Left lung (tissue), 10 donors: Measurements from ENCODE around the gene LHX2. TPM values are rescaled to one million over a fixed set of nuclear protein-coding genes. Genes with fewer than 3 reads are reported as not detected.

Source experiments
- ATAC-seq: fragments of 200-7000 bp; cut with Tn5 transposase; one replicate; pipeline ENCODE4 v1.9.1; 2020; ENCODE audit warnings: moderate library complexity
- DNase-seq, 4 donors: peaks; one replicate each; pipeline ENCODE4 v3.0.0-alpha.2; 2013 to 2020
- H3K27ac ChIP-seq, 2 donors: fragments of 200-600 bp; sonication (generic) in 1 of 2; one replicate each; pipeline versions ENCODE4 v1.5.0 to v1.8.0; 2020 to 2021
- H3K27me3 ChIP-seq, 2 donors: fragments of 200-600 bp; sonication (generic) in 1 of 2; one replicate each; pipeline versions ENCODE4 v1.5.0 to v1.8.0; 2020 to 2021
- H3K36me3 ChIP-seq, 2 donors: fragments of 200-600 bp; sonication (generic) in 1 of 2; one replicate each; pipeline versions ENCODE4 v1.5.0 to v1.8.0; 2020 to 2021
- H3K4me1 ChIP-seq, 2 donors: fragments of 200-600 bp; one replicate each; pipeline ENCODE4 v1.8.0; 2021
- H3K4me3 ChIP-seq, 2 donors: fragments of 200-600 bp; sonication (generic) in 1 of 2; one replicate each; pipeline versions ENCODE4 v1.5.0 to v1.8.0; 2020 to 2021; ENCODE audit warnings: mild to moderate bottlenecking in 1 of 2
- H3K9me3 ChIP-seq, 2 donors: fragments of 200-600 bp; sonication (generic) in 1 of 2; one replicate each; pipeline versions ENCODE4 v1.5.0 to v1.8.0; 2020 to 2021
- intact Hi-C, 2 donors: fragments of 100-400 bp; cut with DNase I; formaldehyde crosslinking; loops; one replicate each; pipeline versions ENCODE4 v1.11.2 to v1.14.2; 2022
- polyA plus RNA-seq, 6 donors: library from polyadenylated mRNA; unstranded; fragments of 120-200 nt; gene quantifications; one replicate each; pipeline ENCODE4 v1.2.1, GENCODE V29; 2013; ENCODE audit not compliant: insufficient read length in 6 of 6
- total RNA-seq, 2 donors: library from RNA; stranded (reverse); fragmentation: NEBNext Ultra II Directional; extraction: Animal tissue kit (Norgen Biotek cat#: 25700); gene quantifications; one replicate each; pipeline ENCODE4 v1.2.1, GENCODE V29; 2021
- TF ChIP-seq, protein P1 (sequence below), 2 donors: fragments of 200-600 bp; sonication (generic) in 1 of 2; IDR thresholded peaks; one replicate each; pipeline versions ENCODE4 v1.5.0 to v1.8.0; 2021; ENCODE audit warnings: antibody characterized with exemption in 2 of 2
- donor health status: DM: no; HTN: yes; CAD: no.
- donor health status: DM: no; HTN: no; CAD: no.

The LHX2 gene
- total and polyA plus RNA-seq, 8 donors, result 0.12 to 0.26 (median 0.21) TPM; not detected in 4

DNA sequence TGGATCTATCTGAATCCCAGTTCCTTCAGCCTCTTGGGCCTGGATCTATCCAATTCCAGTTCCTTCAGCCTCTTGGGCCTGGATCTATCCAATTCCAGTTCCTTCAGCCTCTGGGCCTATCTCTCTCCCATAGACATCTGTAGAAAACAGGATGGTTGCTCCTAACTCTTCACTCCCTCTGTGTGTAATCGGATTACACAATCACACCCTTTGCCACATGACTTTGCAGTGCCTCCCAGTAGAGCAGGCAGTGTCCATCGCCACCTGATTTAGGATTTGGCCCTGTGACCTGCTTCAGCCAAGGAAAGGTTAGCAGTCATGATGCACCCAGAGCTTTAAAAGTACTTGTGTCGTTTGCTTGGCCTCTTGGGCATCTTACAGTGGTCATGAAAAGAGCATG is 56.7 kb downstream of the LHX2 start:
- Histone ChIP-seq H3K27ac (no peak overlapping the region), H3K4me1 (no peaks in the 10 kb centered on the region), H3K36me3 (no peaks in the 10 kb centered on the region), H3K27me3 (peaks cover 0 to 12% of the 10 kb centered on the region in 2 donors), H3K9me3 (no peaks in the 10 kb centered on the region), H3K4me3 (no peak overlapping the region)
- ATAC-seq (no peak), DNase-seq (no peak)
- intact Hi-C loops, result no loop called here
- TF ChIP-seq, protein P1, sequence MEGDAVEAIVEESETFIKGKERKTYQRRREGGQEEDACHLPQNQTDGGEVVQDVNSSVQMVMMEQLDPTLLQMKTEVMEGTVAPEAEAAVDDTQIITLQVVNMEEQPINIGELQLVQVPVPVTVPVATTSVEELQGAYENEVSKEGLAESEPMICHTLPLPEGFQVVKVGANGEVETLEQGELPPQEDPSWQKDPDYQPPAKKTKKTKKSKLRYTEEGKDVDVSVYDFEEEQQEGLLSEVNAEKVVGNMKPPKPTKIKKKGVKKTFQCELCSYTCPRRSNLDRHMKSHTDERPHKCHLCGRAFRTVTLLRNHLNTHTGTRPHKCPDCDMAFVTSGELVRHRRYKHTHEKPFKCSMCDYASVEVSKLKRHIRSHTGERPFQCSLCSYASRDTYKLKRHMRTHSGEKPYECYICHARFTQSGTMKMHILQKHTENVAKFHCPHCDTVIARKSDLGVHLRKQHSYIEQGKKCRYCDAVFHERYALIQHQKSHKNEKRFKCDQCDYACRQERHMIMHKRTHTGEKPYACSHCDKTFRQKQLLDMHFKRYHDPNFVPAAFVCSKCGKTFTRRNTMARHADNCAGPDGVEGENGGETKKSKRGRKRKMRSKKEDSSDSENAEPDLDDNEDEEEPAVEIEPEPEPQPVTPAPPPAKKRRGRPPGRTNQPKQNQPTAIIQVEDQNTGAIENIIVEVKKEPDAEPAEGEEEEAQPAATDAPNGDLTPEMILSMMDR (IDR thresholded peaks at IDR 0.05), result no peak

DNA sequence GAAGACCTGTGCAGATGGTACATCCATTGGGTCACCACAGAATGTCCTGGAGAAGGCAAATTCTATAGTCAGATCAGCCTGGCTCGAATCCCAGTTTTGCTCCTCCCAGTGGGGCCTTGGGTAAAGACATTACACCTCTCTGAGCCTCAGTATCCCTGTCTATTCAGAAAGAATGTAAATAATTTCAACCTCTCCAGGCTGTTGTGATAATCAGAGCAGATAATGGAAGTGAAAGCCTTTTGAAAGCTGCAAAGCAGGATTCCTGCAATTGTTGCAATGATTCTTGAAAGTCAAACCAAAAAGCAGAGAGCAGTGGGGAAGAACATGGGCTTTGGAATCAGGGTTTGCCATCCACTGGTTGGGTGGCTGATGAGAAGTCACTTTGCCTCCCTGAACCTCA is 63.2 kb downstream of the LHX2 start:
- TF ChIP-seq, protein P1 (IDR thresholded peaks at IDR 0.05), result no peak
- ATAC-seq, result no peak
- no peaks in the 10 kb centered on the region for H3K36me3 ChIP-seq
- H3K27me3 ChIP-seq, result peaks cover 0 to 23% of the 10 kb centered on the region in 2 donors
- H3K27ac ChIP-seq, result no peak overlapping the region
- H3K4me3 ChIP-seq, result no peak overlapping the region
- H3K4me1 ChIP-seq, result no peaks in the 10 kb centered on the region
- intact Hi-C loops, result no loop called here
- DNase-seq, result no peak
- H3K9me3 ChIP-seq, result no peaks in the 10 kb centered on the region

DNA sequence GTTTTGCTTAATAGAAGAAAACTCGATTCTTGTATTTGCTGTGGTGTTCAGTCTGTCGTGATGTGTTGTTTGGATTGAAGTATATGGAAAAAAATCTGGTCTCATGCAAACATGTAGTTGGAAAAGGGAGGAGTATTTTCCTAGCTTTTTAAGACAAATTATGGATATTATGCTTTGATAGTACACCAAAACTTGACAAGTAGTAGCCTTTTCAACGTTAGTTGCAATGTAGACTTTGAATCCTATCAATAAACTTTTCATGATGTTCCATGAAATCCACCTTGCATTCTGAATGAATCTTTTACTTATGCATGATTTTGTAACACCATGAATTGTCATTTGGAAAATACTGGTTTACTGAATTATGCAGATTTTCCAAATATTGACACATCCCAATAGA is 64.2 kb downstream of the LHX2 start:
- no peak for ATAC-seq
- TF ChIP-seq, protein P1 (IDR thresholded peaks at IDR 0.05), result no peak
- intact Hi-C loops, result no loop called here
- Histone ChIP-seq H3K27me3 (peaks cover 0 to 23% of the 10 kb centered on the region in 2 donors), H3K36me3 (no peaks in the 10 kb centered on the region), H3K4me1 (no peaks in the 10 kb centered on the region), H3K4me3 (no peak overlapping the region), H3K9me3 (no peaks in the 10 kb centered on the region), H3K27ac (no peak overlapping the region)
- no peak for DNase-seq

DNA sequence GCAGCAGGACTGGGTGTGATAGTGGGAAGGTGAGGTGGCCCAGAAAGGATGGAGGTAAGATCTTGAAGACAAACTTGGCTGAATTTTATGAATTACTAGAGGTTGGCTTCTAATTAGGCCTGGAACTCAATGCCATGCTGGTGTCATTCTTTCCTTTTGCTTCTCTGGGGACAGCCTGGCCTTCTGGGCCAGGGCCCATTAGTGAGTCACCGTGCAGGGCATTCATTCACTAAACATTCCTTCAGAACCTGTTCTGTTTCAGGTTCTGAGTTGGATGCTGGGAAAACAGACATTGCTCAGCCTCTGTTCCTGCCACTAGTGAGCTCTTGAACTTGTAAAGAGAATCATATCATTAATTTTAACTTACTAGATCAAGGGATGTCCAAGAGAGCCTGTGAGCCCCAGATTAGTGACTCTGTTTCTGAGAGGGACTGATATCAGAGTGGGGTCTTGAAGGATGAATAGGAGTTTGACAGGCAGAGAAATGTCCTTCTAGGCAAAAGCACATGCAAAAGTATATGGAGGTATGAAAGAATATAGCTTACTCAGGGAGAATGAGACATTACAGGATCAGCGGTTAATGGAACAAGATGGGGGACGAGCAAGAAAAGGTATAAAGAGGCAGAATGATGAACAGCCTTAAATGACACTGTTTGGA is 66.5 kb downstream of the LHX2 start:
- Histone ChIP-seq H3K27me3 (peaks cover 0 to 13% of the 10 kb centered on the region in 2 donors), H3K27ac (no peak overlapping the region), H3K4me3 (no peak overlapping the region), H3K9me3 (no peaks in the 10 kb centered on the region), H3K36me3 (no peaks in the 10 kb centered on the region), H3K4me1 (no peaks in the 10 kb centered on the region)
- intact Hi-C loops, result no loop called here
- ATAC-seq, result no peak
- DNase-seq, result no peak
- TF ChIP-seq, protein P1 (IDR thresholded peaks at IDR 0.05), result no peak

DNA sequence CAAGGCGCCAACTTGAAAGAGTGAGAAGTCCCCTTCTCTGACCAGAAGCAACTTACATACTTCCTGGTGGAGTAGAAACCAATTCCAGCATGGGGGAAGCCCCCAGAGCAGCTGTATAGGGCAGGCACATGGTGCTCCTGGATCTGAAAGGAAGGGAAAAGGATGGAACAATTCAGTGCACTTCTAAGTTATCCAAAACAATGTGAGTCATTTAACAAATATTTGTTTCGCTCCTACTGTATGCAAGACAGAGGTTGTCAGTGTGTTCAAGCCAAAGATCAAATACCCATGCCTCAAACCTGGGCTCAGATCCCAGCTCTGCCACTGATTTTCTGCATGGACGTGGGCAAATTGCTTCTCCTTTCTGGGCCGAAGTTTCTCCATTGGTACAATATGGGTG is 67.1 kb downstream of the LHX2 start:
- Histone ChIP-seq H3K4me3 (no peak overlapping the region), H3K27ac (no peak overlapping the region), H3K27me3 (peaks cover 0 to 7% of the 10 kb centered on the region in 2 donors), H3K4me1 (no peaks in the 10 kb centered on the region), H3K36me3 (no peaks in the 10 kb centered on the region), H3K9me3 (no peaks in the 10 kb centered on the region)
- TF ChIP-seq, protein P1 (IDR thresholded peaks at IDR 0.05), result no peak
- no peak for ATAC-seq
- intact Hi-C loops, result no loop called here
- no peak for DNase-seq
